Ovary (tissue), 3 donors: ENCODE results near the gene IL22RA2.

Experiments used
- CTCF ChIP-seq, 3 donors: fragments of 450-650 bp in 2 of 3; fragments of 200-600 bp in 1 of 3; IDR thresholded peaks; one replicate each; pipeline versions ENCODE4 v1.5.1 to v1.8.0; 2016 to 2022; ENCODE audit warnings: antibody characterized with exemption in 3 of 3, mild to moderate bottlenecking in 1 of 3
- EP300 ChIP-seq: sonication (generic); formaldehyde crosslinking; IDR thresholded peaks from one replicate; pipeline ENCODE4 v1.6.1; 2017; ENCODE audit warnings: antibody characterized with exemption
- POLR2A ChIP-seq: fragments of 450-650 bp; IDR thresholded peaks from one replicate; pipeline ENCODE4 v1.6.1; 2017; ENCODE audit warnings: antibody characterized with exemption, mild to moderate bottlenecking, moderate library complexity
- donor health status: DM: no; HTN: no; CAD: no.

DNA sequence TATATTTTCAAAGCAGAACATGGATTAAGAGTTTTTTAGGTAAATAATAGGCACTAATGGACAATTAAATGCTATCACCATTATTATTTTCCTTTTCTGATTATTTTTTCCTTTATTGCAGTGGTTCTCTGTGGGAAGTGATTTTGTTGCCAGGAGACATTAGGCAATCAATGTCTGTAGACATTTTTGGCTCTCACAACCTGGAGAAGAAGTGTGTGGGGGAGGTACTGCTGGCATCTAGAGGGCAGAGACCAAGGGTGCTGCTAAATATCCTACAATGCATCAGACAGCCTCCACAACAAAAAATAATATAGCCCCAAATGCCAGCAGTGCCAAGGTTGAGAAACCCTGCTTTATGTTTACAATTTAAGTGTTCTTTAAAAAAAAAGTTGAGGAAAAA, 37.5 kb upstream of the IL22RA2 start:
- TF ChIP-seq CTCF (IDR thresholded peaks at IDR 0.05) (no peak), POLR2A (no peak), EP300 (no peak)
